AG08396 (cell line): ENCODE measurements around the gene PLET1.

Experiments used
- DNase-seq: peaks from one replicate; pipeline ENCODE4 v3.0.0; 2012; ENCODE audit warnings: low spot score, mixed read lengths

Gene PLET1, protein sequence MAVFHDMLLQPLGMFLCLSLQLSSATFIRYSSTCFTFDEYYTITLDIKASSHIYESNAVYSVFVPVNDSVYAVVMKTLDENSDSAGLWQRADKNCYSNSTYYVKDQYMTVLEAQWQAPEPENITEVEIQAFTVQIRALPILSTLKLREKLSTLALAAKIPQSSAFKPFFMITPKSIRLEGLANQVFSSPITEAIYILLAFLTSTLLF

DNA sequence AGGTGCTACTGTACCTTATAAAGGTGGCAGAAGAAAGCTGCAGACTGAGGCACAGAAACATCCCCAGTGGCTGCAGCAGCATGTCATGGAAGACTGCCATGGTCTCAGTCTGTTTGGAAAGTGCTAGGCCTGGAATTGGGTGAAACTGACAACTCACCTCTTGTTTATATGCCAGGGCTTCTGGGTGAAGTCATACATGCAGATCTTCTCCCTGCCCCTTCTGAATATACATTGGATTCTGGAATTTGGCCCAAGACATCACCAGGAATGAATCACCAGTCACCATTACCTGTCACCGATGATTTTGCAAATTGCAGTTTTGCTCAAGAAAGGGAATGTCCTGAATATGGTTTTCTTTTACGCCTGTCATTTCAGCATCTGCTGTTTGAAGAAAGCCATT lies at the start of gene PLET1:
Gene PLET1 (minus strand): TSS at position 371 of the 400 bp plus-strand sequence. CDS start 271 bp downstream, at position 100.
- DNase-seq: no peak

DNA sequence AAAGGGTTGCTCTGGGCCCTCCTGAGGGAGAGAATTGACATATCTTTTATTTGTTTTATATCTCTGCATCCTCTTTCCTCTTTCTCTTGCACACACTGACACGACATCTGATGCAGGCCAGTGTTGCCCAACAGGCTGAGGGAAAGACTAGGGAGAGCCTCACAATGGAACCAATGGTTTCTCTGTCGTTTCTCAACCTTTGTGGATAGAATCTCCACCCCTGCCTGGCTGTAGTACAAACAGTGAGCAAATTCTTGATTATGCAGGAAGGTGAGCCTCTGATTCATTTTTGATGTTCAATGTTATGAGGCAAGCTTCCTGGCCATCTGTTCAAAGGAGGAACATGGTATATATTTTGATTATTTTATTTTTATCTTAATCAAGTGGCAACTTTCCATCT lies 49.8 kb upstream of the PLET1 start:
- no peak for DNase-seq

DNA sequence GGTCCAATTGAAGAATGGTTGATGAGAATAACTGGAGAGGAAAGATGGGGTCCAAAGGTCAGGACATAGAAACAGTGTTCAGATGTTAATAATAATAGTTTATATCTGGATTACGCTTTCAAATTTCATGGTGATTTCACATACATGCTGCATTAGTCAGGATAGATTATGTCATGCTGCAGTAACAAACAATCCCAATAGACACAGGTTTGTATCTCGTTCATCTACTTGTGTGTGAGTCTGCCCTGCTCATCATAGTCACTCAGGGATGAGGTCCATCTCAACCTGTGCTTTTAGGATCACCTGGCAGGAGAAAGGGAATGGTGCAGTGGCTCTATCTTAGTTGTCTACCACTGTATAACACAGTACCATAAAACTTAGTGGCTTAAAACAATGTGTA lies 48.0 kb upstream of the PLET1 start:
- DNase-seq: no peak

DNA sequence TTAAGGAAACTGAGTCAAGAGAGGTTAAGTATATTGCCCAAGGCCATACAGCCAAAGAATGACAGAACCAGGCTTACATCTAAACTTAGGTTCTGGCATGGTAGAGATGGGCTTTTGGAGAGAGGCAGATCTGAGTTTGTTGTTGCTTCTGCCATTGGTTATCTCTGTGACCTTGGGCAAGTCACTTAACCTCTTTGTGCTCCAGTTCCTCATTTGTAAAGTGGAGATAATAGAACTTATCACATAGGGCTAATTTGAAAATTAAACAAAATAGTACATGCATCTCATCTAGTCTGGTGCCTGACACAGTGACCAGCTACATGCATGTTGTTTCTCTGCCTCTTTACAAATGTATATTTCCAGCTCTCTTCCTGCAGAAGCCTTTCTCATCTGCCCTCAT lies 47.0 kb upstream of the PLET1 start:
- no peak for DNase-seq

DNA sequence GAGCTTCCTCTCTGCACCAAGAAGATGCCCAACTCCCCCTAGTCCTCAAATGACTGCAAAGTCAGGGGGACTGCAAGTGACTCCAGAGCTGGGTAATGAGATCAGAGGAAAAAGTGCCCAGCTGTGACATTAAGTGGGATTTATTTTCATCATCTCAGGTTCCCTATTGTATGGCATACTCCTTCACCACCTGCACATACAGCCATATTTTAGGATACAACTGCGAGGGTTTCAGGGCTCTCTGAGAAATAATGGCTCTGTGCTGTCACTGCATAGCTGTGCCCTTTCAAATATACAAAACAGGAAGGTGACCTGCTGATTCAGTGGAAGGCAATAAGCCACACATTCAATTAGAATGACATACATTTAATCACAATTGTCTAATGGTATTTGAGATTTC lies 45.6 kb upstream of the PLET1 start:
- DNase-seq: no peak

DNA sequence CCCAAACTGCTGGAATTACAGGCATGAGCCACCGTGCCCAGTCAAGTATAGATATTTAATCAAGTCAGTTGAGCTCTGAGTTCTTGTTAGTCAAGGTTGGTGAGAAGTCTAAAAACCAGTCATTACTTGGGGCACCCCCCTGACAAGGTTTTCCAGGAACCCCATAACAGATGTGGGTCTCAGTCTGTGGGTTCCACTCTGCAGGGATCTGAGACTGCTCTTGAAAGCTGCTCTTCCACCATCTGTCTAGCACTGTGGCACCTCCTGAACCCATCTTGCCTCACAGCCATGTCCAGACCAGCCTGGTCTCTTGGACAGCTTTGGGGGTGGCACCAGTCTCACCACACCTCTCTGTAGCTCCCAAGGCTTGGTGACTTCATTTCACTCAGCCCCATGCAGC lies 44.3 kb upstream of the PLET1 start:
- DNase-seq: no peak

DNA sequence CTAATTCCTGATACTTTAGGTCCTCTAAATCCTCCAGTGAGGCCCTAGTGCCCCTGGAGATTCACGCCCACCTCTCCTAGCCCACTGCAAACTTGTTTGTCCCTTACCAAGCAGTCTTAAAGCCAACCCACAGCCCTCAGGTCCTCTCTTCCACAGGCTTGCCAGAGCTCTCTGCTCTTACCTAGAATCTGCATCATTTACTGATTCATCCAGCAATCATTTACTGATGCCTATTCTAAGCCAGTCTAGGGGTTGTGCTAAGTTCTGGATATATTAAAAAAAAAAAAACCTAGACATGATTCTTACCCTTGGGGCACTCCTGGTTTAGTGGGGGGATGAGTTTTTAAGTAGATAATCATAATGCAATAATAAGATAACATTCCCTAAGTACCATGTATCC lies 43.0 kb upstream of the PLET1 start:
- no peak for DNase-seq

DNA sequence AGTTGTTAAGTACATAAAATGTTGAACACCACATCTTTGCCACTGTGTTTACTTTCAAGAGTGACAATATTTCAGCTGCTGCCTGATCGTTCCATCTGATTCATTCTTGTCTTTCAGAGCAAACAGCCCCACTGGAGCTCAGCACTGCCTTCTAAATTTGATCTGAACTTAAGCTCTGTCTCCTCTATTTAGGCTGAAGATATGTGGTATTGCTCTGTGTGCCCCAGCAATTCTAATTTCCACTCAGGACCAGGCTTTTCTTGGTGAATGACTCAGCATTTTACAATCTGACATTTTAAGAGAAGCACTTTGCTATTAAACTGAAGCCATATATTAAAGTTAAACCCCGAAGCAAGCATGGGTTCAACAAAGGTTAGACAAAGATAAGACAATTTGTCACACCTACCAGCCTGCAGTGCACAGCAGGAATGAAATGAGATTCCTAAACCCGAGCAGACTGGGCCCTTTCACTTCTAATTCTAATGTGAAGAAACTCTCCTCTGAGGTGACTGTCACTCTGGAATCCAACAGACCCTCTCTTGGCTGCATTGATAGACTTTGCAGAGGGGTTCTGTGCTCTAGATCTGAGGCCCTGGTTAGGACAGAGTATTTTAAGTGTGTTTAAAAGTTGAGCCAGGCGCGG lies 41.7 kb upstream of the PLET1 start:
- no peak for DNase-seq

DNA sequence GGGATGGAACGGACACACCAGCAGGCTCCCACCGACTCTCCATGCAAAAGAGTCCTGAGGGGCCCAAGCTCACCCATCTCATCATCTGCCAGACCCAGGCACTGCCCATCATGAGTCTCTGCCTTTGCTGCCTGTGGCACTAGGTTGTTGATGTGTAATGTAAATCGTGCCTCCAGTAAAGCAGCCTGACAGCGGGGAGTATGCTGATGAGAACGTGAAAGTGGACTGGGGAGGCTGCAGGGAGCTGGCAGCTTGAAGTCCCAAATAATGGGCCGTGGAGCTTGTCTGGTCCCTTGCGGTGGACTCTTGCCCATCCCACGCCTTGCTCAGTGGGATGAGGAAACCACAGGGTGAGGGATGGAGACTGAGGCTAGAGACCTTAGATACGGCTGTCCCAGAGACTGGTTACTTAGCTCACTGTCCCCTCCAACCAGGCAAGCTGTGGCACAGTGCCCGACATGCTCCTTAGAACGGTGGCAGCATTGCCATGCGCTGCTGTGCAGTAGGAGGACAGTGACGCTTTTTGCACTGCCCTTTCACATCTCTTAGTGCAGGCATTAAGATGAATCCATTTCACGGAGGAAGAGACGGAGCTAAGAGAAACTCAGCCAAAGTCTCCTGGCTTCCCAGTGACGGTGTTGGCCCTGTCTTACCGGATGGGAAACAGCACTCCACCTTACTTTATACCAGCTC lies 39.6 kb upstream of the PLET1 start:
- no peak for DNase-seq

DNA sequence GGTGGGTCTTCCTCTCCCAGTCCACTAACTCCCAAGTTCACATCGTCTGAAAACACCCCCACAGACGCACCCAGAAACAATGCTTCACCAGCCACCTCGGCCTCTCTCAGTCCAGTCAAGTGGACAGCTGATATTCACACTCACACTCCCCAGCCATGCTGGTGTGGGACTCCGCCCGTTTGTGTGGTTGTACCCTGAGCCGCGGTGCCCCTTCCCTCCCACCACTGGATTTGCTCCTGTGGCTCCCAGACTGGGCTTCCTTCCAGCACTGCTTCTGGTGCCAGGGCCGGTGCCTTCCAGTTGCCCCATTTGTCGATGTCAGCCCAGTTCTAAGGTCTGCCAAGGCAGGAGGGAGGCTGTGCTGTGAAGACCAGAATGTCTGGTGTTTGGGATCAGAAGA lies 37.9 kb upstream of the PLET1 start:
- DNase-seq: no peak

DNA sequence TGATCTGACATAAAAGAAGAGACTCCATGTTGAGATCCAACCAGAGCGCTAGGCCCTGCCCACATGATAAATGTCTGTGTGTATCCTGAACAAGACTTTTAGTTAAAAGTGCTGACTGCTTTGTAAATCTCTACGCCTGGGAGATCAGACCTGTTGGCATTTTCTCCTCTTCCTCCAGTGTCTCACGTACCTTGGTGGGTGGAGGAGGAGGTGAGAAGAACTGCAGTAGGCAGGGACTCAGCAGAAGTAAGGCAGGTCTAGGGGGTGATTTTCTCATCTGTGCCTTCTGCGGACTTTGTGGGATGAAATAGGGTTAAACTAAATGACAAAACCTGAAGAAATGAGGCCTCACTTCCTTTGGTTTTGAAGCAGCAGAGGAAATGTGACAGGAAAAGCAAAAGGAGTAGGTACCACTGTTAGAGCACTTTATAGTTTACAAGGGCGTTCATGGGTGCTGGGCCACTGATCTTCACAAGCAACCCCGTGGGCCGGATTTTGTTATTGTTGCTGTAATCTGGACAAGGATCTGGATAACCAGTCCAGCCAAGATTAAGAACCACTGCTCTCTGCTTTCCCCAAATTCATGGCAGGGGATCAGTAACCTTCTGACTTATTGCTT lies 36.7 kb upstream of the PLET1 start:
- no peak for DNase-seq

DNA sequence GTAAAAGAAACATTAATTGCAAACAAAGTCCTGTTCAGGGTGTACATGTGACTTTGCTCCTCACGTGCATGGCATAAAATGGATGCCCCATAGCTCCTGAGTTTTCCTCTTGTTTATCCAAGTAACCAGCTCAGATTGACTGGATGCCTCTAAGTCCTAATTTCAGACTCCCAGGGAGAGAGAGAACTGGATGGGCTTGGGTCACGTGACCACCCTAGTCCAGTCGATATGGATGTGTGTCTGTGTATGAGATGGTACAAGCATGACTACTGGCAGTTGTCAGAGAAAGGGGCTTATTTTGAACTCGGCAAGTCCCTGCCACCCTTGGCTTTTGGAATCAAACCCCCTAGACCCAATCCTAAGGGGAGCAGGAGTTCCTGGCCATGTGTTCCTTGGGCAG lies 35.4 kb upstream of the PLET1 start:
- no peak for DNase-seq

DNA sequence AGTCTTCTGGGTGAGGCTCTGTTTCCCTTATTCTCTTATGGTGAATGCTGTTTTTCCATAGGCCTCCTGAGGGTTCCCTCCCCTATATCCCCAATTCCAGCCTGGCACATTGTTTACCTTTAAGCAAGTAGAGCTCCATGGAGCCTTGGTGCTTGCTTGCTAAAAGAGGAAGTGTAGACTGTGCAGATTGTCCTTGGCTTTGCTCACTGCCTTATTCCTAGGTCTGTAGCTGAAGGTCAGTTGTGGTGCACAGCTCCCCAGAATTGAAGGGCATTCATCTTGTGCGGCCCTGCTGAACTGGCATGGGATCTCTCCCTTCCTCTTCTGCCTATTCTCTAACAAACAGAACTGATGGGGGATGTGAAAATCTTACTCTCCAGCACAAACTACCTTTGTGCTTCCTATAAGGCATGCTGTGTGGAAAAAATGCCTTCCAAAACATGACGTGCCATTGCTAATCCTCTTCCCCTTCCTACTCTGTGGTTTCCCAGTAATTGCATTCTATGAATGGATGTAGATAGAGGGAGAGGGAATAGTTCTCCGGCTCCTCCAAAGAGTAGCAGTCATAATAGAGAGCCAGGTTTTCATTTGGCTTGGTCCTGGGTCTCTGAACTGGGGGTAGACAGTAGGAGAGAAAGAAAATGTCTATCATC lies 34.2 kb upstream of the PLET1 start:
- no peak for DNase-seq

DNA sequence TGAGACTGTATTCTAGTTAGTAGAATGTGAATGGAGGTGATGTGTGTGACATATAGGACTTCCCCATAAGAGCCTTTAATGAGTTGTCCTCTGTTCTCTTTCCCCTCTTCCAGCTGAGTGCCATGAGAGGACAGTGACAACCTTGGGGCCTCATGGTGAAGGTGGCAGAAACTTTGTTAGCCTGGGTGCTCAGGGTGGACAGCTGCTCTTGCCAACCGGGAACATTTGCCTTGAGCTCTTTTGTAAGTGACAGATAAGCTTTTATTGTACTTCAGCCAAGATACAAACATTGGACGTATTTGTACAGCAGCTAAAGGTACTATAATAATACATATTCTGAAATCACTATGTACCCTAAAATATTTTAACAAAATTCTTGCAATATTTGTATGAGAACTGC lies 33.0 kb upstream of the PLET1 start:
- DNase-seq: no peak

DNA sequence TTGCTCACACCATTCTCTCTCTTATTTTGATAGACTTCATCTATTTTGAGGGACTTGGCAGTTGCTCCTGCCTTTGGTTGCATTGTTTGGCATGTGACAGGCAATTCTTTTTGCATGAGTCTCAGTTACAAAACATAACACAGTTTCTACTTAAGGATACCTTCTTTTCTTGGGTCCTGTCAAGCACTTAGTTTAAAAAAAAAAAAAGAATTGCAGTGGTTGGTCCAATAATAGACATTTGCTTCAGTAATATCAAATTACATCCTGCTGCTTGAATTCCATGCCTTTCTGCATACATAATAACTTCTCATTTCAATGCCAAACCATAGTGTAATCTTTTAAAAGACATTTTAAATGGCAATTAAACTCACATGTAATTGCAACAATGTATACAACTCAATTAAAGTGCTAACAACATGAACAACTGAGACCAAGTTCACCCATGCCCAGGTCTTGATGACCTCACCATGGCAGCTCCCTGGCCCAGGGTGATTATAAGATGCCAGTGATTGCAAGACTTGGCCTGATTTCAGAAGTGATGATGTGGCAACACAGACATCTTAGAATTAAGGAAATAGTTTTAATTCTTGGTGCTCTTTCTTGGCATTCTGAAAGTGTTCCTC lies 32.2 kb upstream of the PLET1 start:
- peak; percentile 78 for DNase-seq

DNA sequence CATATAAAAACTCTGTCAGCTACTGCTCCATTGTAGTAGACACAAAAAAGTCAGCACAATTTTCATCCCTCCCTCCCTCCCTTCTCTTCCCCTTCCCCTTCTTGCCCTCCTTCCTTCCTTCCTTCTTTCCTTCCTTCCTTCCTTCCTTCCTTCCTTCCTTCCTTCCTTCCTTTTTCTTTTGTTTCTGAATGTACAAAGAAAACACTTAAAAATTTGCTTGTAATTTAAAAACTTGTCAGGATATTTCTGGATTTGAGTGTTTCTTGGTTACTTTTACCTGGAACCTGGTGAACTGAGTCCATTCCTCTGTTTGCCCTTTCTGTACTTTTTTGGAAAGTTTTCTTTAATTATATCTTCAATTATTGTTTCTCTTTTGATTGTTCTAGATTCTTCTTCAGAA lies 31.5 kb upstream of the PLET1 start:
- no peak for DNase-seq

DNA sequence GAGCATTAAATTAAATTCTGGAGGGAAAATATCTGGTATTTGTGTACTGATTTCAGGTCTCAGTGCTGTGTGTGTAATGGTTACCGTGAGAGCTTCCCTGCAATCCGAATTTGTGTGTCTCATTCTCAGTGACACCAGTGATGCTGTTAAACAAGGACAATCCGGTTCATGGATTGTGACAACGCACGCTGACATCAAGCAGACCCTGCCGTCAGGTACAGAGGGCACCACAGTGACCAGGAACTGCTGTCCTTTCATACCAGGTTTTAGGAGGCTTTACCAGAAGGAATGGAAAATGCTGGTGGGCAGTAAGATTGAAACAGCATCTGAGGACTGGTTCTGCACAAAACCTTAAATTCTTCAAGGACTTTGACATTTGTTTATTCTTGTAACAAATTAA lies 30.5 kb upstream of the PLET1 start:
- DNase-seq: no peak

DNA sequence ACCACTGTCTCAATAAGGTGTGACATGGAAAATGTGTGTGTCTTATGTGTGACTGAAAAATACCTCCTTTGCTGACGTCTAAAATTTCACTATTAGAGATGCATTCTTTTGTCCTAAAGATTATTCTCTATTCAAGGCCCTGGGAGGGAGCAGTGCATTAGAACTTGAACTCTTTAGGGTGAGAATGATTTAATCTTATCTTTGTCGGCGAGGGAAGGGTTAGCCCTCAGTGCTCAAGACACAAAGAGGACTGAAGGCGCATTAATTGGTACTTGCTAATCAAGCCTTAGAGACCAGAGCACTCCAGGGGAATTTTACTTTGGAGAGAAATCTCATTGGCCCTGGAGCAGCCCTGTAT lies 29.8 kb upstream of the PLET1 start:
- no peak for DNase-seq

DNA sequence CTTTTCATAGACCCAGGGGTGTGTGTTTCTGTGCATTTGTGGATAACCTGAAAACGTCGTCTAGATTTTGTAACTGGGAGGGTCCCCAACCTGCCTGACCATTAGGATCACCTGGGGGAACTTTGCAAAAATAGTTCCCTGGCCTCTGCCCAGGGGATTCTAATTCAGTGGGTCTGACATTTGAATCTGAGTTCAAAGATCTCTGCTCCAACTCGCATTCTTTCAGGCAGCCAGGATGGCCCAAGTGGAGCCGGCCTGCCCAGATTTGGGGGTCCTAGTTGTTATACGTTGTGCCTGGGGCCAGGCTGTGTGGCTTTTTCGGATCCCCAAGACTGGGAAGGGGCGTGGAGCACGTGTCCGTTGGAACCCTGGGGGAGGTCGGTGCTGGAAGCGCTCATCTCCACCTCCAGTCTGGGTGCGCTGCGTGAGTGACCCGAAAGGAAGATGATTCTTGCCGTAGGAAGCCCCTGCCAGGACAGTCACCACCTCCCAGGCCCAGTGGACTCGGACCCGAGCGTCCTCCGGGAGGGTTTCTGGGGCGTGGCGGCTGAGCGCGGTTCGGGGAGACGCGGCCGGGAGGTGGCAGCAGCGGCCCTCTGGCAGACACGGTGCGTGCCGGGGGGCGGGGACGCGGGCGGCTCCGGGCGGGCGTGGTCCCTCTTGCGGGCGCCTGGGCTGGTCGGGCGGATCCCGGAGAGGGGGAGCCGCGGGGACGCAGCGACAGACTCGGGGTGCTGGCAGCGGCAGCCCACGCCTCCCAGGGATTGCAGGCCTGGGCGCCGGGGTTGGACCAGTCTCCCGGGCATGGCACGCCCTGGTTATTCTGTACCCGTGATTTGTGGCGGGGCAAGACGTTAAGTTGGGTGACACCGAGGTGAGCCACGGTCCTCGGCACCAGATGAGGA lies 29.2 kb upstream of the PLET1 start:
- DNase-seq: peak; percentile 95

DNA sequence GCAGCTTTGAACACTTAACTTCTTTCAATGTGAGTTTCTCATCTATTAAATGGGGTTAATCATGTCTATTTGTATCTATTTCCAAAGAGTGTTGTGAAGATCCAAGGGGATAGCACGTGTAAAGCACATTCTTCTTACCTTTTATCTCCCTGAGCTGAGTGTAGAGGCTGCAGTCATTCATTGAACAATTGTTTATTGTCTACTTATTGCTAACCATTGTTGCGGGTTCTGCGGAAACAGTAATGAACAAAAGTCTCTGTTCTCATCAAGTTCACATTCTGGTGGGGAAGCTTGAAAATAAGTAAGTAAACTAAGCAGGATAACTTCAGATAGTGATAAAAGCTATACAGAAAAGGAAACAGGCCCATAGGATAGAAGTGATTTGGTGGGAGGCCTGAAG lies 27.4 kb upstream of the PLET1 start:
- DNase-seq: no peak

DNA sequence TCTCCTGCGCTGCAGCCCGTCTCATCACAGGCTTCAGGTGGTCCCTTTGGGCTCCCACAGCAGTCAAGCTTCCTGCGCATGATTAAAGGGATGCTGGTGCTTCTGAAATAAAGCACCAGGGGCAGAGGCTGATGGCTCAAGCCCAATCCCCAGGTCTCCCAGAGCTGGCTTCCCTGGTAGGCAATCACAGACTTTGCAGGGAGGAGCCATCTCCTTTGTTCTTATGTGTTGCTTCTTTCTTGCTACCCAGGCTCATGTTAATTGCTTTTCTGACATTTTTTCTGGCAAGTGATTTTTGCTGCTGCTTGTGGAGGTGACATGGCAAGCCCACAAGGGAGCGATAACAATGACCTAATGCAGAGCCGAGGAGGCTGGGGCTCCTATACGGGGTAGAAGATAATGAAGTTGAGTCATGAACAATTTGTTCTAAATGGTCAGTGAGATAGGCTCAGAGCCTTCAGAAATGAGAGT lies 25.2 kb upstream of the PLET1 start:
- no peak for DNase-seq
